Brain microvascular endothelial cell (primary cell): ENCODE measurements around the gene G6PC3.

Source experiments
- DNase-seq: peaks from one replicate; pipeline ENCODE4 v3.0.0-alpha.2; 2020
- H3K27ac ChIP-seq: fragments of 250-450 bp; sonication (Bioruptor Pico); 2 replicates; pipeline ENCODE4 v1.5.1; 2020; ENCODE audit warnings: mild to moderate bottlenecking, moderate library complexity
- H3K27me3 ChIP-seq: fragments of 250-450 bp; sonication (Bioruptor Pico); replicated peaks from 2 replicates; pipeline ENCODE4 v1.5.1; 2020; ENCODE audit warnings: mild to moderate bottlenecking
- H3K36me3 ChIP-seq: fragments of 250-450 bp; sonication (Bioruptor Pico); replicated peaks from 2 replicates; pipeline ENCODE4 v1.5.1; 2020; ENCODE audit warnings: mild to moderate bottlenecking
- H3K4me3 ChIP-seq: 2 replicates; pipeline ENCODE4 v1.5.1; 2011; ENCODE audit warnings: low read depth, mild to moderate bottlenecking, control low read depth, low read length, moderate library complexity
- in situ Hi-C: cut with HindIII; loops from 2 replicates; pipeline ENCODE4 v1.10.0; 2017; ENCODE audit warnings: low sequenced_read_pairs, low pct_ligation_motif_present
- TF ChIP-seq, protein P1 (sequence below): IDR thresholded peaks from 2 replicates; pipeline ENCODE4 v1.5.1; 2011; ENCODE audit warnings: low read depth, mild to moderate bottlenecking, moderate library complexity, low read length, control low read depth, inconsistent platforms; ENCODE audit errors: missing control alignments

Gene G6PC3

DNA sequence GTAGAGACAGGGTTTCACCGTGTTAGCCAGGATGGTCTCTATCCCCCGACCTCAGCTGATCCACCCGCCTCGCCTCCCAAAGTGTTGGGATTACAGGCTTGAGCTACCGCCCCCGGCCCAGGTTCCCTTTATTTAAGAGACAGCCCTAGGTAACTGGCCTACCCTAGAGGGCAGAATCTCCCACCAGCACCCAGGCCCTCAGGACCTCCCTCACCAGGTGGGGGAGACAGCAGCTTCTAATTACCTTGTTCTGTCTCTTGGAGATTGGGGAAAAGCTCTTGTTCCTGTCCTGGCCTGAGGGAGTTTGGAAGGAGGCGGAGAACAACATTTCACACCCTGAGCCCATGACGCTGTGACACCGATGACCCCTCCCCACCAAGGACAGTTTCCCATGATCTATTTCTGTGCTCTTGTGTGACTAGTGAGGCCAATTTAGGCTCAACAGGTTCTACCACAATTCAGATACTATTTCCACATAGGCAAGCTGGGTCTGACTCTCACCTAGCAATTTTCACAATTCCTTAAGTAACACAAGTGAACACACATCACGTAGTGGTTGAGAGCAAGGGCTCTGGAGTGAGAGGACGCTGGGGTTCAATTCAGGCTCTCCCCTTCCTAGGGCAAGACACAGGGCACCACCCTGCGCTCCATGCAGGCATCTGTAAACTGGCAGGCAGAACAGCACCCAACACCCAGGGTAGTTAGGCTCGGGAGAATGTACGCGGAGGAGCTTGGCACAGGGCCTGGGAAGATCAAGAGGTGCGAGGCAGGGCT, 32.5 kb downstream of the G6PC3 start:
- no peak overlapping the region for H3K27ac ChIP-seq
- H3K4me3 ChIP-seq: no peak overlapping the region
- DNase-seq: no peak
- TF ChIP-seq, protein P1, sequence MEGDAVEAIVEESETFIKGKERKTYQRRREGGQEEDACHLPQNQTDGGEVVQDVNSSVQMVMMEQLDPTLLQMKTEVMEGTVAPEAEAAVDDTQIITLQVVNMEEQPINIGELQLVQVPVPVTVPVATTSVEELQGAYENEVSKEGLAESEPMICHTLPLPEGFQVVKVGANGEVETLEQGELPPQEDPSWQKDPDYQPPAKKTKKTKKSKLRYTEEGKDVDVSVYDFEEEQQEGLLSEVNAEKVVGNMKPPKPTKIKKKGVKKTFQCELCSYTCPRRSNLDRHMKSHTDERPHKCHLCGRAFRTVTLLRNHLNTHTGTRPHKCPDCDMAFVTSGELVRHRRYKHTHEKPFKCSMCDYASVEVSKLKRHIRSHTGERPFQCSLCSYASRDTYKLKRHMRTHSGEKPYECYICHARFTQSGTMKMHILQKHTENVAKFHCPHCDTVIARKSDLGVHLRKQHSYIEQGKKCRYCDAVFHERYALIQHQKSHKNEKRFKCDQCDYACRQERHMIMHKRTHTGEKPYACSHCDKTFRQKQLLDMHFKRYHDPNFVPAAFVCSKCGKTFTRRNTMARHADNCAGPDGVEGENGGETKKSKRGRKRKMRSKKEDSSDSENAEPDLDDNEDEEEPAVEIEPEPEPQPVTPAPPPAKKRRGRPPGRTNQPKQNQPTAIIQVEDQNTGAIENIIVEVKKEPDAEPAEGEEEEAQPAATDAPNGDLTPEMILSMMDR: no peak
- in situ Hi-C loops: no loop called here
- no peaks in the 10 kb centered on the region for H3K36me3 ChIP-seq
- H3K27me3 ChIP-seq: no peaks in the 10 kb centered on the region

DNA sequence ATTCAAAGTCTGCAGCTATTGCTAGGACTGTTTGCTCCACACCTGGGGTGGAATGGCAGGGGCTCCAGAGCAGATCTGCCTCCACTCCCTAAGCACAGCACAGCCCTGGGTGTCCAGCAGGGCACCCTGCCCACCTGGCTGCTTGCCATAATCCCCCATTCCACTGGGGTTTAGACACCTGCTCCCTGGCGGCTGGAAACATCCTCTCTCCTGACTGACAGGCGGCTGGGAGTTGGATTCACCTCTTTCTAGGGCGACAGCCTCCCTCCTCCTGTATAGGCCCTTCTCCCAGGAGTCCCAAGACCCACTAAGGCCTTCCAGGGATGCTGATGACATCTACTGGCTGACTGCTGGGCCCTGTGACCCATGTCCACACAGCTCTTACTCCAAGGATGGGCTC, 34.9 kb downstream of the G6PC3 start:
- in situ Hi-C loops: no loop called here
- Histone ChIP-seq H3K27ac (no peak overlapping the region), H3K4me3 (no peak overlapping the region), H3K27me3 (no peaks in the 10 kb centered on the region), H3K36me3 (no peaks in the 10 kb centered on the region)
- TF ChIP-seq, protein P1: peak; percentile 1
- no peak for DNase-seq

DNA sequence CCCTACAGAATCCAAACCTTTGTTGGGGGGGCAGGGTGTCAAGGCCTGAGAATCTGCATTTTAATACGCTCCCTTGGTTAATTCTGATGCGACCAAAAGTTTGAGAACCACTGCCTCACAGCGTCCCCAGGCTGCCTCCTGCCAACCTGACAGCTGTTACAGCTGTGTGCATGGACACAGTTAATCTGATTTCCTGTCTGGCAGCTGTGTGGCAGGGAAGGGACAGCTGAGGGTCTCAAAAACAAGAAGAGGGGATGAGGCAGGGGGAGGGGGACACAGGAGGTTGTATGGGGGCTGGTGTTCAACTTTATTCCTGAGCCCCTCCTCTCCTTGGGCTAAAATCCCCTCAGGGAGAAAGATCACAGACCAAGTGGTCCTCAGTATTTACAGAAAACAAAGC, 35.4 kb downstream of the G6PC3 start:
- DNase-seq: no peak
- Histone ChIP-seq H3K4me3 (no peak overlapping the region), H3K27me3 (no peaks in the 10 kb centered on the region), H3K36me3 (no peaks in the 10 kb centered on the region), H3K27ac (no peak overlapping the region)
- in situ Hi-C loops: no loop called here
- TF ChIP-seq, protein P1: no peak

DNA sequence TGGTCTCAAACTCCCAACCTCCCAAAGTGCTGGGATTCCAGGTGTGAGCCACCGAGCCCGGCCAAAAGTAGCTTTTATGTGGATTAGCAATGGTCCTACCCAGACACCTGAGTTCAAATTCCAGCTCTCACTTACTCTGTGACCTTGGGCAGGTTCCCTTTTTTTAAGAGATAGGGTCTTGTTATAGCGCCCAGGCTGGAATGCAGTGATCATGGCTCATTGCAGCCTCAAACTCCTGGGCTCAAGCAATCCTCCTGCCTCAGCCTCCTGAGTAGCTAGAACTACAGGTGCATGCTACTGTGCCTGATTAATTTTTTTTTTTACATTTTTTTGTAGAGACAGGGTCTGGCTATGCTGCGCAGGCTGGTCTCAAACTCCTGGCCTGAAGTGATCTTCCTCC, 36.3 kb downstream of the G6PC3 start:
- Histone ChIP-seq H3K27me3 (no peaks in the 10 kb centered on the region), H3K36me3 (no peaks in the 10 kb centered on the region), H3K4me3 (no peak overlapping the region), H3K27ac (no peak overlapping the region)
- in situ Hi-C loops: no loop called here
- TF ChIP-seq, protein P1: no peak
- DNase-seq: no peak

DNA sequence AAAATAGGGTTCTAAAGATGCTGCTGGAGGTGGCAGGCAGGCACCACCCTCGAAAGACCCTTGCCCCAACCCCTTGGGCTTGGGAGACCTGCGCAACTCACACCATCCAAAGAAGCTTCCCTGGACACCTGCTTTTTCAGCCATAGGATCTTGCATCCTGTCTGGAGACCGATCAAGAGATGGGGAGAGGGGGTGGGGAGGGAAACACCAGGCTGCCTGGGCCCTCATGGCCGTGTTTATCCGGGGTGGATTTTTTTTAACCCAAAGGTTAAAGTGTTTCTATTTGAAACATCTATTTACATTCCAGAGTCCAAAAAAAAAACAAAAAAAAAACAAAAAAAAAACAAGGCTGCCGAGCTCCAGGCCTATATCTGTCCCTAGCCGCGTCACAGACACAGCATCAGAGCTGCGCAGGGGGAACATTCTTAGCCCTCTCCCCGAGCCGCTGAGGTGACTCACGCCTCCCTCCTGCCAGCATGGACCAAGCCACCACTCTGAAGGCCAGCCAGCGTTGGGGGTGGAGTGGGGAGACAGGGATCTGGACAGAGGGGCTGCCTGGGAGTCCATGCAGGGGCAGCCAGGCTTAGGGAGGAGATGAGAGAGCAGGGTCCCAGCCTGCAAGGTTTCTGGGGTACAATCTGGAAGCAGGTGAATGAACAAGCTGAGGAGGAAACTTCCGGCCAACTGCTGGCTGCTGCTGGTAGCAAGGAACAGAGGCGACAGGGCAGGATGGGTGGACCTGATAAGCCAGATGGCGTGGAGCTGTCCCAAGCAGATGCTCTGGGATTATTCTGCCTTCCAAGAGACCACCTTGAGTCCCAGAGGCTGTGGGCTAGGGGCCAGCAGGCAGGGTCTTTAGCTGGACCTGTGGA, 38.1 kb downstream of the G6PC3 start:
- Histone ChIP-seq H3K36me3 (no peaks in the 10 kb centered on the region), H3K27ac (peak overlapping the region; percentile 61), H3K4me3 (peak overlapping the region; percentile 20), H3K27me3 (no peaks in the 10 kb centered on the region)
- in situ Hi-C loops: no loop called here
- peak; percentile 96 for DNase-seq
- TF ChIP-seq, protein P1: no peak
